ENCODE data around the gene FSIP1.

GRCh38 chr15:39690881-39691634 is 91.6 kb downstream of the FSIP1 start:
- no peak for TF ChIP-seq CTCF (IDR thresholded peaks at IDR 0.05)
- TF ChIP-seq POLR2A (IDR thresholded peaks at IDR 0.05) = no peak
- no peak for TF ChIP-seq EP300 (IDR thresholded peaks at IDR 0.05; ENCODE audit: low read depth)
